HEK293 (cell line): Measurements from ENCODE around the gene CEACAM4.

Experiments used
- MYNN ChIP-seq: fragments of 450-650 bp; formaldehyde crosslinking; IDR thresholded peaks from 2 replicates; pipeline ENCODE4 v1.5.1; 2016; ENCODE audit warnings: missing biosample characterization, missing genetic modification characterization, borderline replicate concordance
- SETDB1 ChIP-seq: IDR thresholded peaks from one replicate; pipeline ENCODE4 v1.6.1; 2017; ENCODE audit warnings: mild to moderate bottlenecking, low read length, moderate library complexity, mixed read lengths; ENCODE audit not compliant: insufficient read length
- YY1 ChIP-seq: fragments of 450-650 bp; formaldehyde crosslinking; IDR thresholded peaks from 2 replicates; pipeline ENCODE4 v1.5.1; 2018; ENCODE audit warnings: missing biosample characterization, missing genetic modification characterization
- ZBTB21 ChIP-seq: fragments of 450-650 bp; formaldehyde crosslinking; IDR thresholded peaks from 2 replicates; pipeline ENCODE4 v1.5.1; 2017; ENCODE audit warnings: missing biosample characterization, missing genetic modification characterization
- ZNF10 ChIP-seq: fragments of 450-650 bp; formaldehyde crosslinking; IDR thresholded peaks from 2 replicates; pipeline ENCODE4 v1.5.1; 2017; ENCODE audit warnings: missing biosample characterization, missing genetic modification characterization
- ZNF114 ChIP-seq: fragments of 450-650 bp; formaldehyde crosslinking; IDR thresholded peaks from 2 replicates; pipeline ENCODE4 v1.5.0; 2017; ENCODE audit warnings: missing biosample characterization, missing genetic modification characterization
- ZNF23 ChIP-seq: fragments of 450-650 bp; formaldehyde crosslinking; IDR thresholded peaks from 2 replicates; pipeline ENCODE4 v1.5.1; 2016; ENCODE audit warnings: missing biosample characterization, missing genetic modification characterization, borderline replicate concordance
- ZNF335 ChIP-seq: fragments of 450-650 bp; formaldehyde crosslinking; conservative IDR thresholded peaks from 2 replicates; pipeline ENCODE4 v1.5.1; 2016; ENCODE audit warnings: missing biosample characterization, missing genetic modification characterization
- ZNF362 ChIP-seq: fragments of 450-650 bp; formaldehyde crosslinking; IDR thresholded peaks from 2 replicates; pipeline ENCODE4 v1.5.1; 2016; ENCODE audit warnings: missing biosample characterization, missing genetic modification characterization
- ZNF701 ChIP-seq: fragments of 450-650 bp; formaldehyde crosslinking; IDR thresholded peaks from 2 replicates; pipeline ENCODE4 v1.5.1; 2016; ENCODE audit warnings: missing biosample characterization, missing genetic modification characterization
- ZNF777 ChIP-seq: fragments of 450-650 bp; formaldehyde crosslinking; IDR thresholded peaks from 2 replicates; pipeline ENCODE4 v1.5.1; 2017; ENCODE audit warnings: missing biosample characterization, missing genetic modification characterization, borderline replicate concordance
- TF ChIP-seq, protein P1 (sequence below): fragments of 450-650 bp; formaldehyde crosslinking; IDR thresholded peaks from 2 replicates; pipeline ENCODE4 v1.5.1; 2016; ENCODE audit warnings: missing biosample characterization, missing genetic modification characterization

- TF ChIP-seq ZNF701 (tag by site-specific recombination) (no peak), SETDB1 (no peak), ZNF335 (tag by site-specific recombination) (no peak), MYNN (tag by site-specific recombination) (no peak), YY1 (tag by site-specific recombination) (no peak), ZNF777 (tag by site-specific recombination) (no peak), ZNF10 (tag by site-specific recombination) (no peak), ZNF362 (no peak), ZNF114 (tag by site-specific recombination) (no peak), ZNF23 (tag by site-specific recombination) (no peak), ZBTB21 (tag by site-specific recombination) (no peak)
- TF ChIP-seq, protein P1, sequence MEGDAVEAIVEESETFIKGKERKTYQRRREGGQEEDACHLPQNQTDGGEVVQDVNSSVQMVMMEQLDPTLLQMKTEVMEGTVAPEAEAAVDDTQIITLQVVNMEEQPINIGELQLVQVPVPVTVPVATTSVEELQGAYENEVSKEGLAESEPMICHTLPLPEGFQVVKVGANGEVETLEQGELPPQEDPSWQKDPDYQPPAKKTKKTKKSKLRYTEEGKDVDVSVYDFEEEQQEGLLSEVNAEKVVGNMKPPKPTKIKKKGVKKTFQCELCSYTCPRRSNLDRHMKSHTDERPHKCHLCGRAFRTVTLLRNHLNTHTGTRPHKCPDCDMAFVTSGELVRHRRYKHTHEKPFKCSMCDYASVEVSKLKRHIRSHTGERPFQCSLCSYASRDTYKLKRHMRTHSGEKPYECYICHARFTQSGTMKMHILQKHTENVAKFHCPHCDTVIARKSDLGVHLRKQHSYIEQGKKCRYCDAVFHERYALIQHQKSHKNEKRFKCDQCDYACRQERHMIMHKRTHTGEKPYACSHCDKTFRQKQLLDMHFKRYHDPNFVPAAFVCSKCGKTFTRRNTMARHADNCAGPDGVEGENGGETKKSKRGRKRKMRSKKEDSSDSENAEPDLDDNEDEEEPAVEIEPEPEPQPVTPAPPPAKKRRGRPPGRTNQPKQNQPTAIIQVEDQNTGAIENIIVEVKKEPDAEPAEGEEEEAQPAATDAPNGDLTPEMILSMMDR = no peak
These were observed 6.7 kb downstream of the CEACAM4 start for GRCh38 chr19:41620171-41620570.
